ENCODE measurements around the gene ATP13A3.

ATP13A3 gene

GRCh38 chr3:194439881-194440550, 46.8 kb downstream of the ATP13A3 start:
- no peak for DNase-seq (ENCODE audit: low read depth)

DNA sequence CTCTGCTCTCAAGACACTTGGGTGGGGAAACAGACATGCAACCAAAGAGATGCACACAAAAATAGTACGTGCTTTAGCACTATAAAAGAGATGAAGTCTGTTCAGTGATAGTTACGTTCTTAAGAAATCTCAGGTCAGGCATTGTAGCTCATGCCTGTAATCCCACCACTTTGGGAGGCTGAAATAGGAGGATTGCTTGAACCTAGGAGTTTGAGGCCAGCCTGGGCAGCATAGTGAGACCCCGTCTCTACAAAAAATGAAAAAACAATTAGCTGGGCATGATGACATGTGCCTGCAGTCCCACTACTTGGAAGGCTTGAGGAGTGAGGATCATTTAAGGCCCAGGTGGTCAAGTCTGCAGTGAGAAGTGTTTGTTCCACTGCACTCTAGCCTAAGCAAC, 52.3 kb downstream of the ATP13A3 start:
- no peak for DNase-seq (ENCODE audit: low read depth)

DNA sequence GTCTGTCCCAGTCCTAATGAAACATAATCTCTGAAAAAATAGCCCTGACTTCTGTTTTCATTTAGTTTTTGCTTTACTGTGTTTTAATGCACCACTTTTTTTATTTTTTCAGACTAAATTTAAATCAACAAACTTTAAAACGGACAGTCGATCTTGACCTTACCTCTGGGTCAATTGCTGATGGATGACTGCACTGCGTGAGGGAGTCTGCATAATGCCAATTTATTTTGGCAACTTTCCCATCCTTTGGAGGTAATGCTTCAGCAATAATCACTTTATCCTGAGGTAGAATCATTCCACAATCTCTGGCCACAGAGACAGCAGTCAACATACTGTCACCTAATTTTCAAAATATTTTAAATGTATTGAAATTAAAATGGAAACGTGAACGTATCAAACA, 55.2 kb downstream of the ATP13A3 start:
- no peak for DNase-seq (ENCODE audit: low read depth)

- DNase-seq (ENCODE audit: low read depth), result no peak
These were observed 61.4 kb downstream of the ATP13A3 start for GRCh38 chr3:194425399-194425798.

DNA sequence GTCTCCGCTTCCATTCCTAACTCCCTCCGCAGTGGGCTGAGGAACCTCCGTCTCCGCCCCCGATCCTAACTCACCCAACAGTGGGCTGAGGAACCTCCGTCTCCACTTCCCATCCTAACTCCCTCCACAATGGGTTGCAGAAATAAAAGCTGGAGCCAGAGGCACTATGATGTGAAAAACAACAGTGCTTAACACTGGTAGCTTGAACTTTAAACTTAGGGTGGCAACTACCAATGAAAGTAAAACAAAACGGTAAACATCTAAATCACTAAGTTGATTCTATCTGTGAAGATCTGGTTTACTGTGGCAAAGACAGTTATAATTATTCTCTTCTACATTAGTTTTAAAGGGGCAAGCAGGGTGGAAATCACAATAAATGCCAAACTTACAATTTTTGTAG, 61.8 kb downstream of the ATP13A3 start:
- no peak for DNase-seq (ENCODE audit: low read depth)

- no peak for DNase-seq (ENCODE audit: low read depth)
These were observed 62.4 kb downstream of the ATP13A3 start for GRCh38 chr3:194424373-194424772.

DNA sequence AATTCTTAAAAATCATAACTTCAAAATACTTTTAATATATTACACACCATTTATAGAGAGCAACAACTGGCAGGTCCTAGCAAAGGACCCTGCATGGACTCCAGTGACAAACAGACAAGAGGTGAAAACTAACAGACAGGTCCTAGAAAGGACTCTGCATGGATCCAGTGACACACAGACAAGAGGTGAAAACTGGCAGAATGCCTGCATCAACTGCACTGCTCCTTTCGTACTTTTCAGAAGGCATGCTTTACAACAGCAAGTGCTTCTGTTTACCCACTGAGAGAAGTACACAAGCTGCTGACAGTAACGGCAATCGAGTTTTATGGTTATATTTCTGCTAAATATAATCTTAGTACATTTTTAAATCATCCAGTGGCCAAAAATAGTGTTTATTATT, 63.5 kb downstream of the ATP13A3 start:
- DNase-seq (ENCODE audit: low read depth), result no peak

GRCh38 chr3:194422188-194422587, 64.6 kb downstream of the ATP13A3 start:
- no peak for DNase-seq (ENCODE audit: low read depth)

DNA sequence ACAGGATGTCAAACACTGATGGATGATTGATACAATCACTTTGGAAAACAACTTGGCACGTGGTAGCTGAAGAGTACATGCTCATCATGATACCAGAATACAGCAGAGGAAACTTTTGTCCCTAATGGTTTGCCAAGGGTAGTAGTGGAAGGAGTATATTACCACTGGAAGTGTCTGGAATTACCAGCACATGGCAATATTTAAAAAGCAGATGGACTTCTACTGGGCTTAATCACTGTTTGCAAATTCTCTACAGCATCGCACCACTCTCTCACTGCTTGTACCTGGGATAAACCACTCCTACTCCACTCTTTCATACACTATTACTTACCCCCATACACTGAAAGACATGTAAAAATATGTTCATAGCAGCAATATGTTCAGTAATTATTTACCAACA, 68.1 kb downstream of the ATP13A3 start:
- no peak for DNase-seq (ENCODE audit: low read depth)

DNA sequence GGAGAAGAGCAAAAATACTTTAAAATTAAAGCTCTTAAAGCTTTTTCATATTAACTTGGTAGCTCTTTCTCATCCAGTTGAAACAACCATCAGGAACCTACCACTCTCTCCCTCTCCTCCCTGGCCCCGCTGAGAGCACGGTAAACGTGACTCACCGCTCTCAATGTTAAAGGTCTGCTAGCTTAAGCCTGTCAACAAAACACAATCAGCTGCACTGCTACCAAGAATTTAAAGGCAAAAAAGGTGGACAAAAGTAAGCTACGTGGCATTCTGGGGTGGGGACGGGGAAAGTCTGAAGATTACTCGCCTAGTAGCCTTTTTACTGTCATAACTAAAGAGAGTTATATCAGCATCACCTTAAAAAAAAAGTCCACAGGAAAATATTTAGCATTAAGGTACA, 79.4 kb downstream of the ATP13A3 start:
- no peak for DNase-seq (ENCODE audit: low read depth)

DNA sequence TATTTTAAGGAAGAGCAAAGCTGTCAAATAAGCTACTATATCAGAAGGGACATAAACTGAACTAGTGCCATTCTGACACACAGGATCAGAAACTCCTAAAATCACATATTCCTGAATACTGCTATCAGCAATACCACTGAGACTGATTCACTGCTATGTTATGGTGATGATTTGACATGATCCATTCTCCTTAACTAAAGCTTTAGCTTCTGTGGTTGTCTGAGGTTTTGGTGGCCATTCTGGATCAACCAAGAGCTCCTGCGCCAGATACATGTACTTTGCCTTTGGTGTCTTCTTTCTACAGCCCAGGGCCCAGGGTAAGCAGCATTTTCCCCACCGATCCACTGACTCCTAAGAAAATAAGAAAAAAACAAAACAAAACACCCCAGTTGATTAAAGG, 81.0 kb downstream of the ATP13A3 start:
- no peak for DNase-seq (ENCODE audit: low read depth)

- DNase-seq (ENCODE audit: low read depth), result no peak
These were observed 82.2 kb downstream of the ATP13A3 start for GRCh38 chr3:194404365-194405140.

GRCh38 chr3:194401868-194402329, 84.9 kb downstream of the ATP13A3 start:
- DNase-seq (ENCODE audit: low read depth), result no peak

- no peak for DNase-seq (ENCODE audit: low read depth)
These were observed 85.5 kb downstream of the ATP13A3 start for GRCh38 chr3:194401346-194401745.

GRCh38 chr3:194399874-194400411, 86.9 kb downstream of the ATP13A3 start:
- DNase-seq (ENCODE audit: low read depth), result no peak

DNA sequence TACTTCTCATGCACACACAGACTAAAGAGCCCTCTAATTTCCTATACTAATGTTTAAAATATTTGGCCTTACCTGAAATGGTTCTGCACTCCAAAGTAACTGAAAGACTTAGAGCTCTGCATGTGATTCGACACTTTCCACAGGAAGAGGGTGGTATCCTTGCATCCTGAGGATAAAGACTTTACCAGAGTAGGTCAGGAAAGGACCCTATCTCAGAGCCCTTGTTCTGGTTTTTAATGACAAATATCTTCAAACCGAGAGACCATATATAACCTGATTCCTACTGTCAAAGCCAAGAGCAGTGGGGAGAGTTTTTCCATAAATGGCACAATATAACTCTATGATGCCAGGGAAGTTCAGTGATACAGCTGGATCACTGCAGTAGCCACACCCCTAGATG, 87.6 kb downstream of the ATP13A3 start, which contains the start of gene GP5:
GP5 (minus strand) TSS at position 101 of the 400 bp plus-strand sequence. CDS start 984 bp downstream, outside the sequence.
- DNase-seq (ENCODE audit: low read depth), result no peak

- no peak for DNase-seq (ENCODE audit: low read depth)
These were observed 89.0 kb downstream of the ATP13A3 start for GRCh38 chr3:194397757-194398312.

DNA sequence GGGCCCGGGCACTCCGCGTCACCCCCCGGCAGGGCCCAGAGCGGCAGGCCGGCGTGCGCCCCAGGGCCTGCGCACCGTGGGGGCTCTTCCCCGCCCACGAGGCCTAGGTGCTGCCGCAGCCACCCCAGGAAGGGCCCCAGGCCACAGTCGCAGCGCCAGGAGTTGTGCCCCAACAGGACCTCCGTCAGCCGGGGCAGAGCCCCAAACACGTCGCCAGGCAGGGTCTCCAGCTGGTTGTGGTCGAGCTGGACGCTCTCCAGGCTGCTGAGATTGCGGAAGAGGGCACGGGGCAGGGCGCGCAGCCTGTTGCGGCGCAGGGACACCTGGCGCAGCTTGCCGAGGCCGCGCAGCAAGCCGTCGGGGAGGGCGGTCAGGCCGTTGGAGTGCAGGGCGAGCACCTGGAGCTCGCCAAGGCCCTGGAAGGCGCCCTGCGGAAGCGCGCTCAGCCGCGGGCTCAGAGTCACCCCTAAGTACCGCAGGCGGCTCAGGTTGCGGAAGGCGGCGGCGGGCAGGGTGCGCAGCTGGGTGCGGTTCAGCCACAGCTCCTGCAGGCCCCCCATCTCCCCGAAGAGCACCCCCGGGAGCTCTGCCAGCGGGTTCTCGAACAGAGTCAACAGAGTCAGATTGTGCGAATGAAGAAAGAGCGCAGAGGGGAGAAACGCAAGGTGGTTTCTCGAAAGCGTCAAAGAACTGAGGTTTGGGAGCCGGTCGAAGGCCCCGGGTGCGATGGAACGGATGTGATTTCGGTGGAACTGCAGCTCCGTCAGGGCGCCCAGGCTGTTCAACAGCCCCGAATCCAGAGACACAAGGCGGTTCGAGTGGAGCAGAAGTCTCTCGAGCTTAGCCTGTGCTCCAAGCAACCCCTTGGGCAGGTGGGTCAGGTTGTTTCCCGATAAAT, 89.7 kb downstream of the ATP13A3 start:
- no peak for DNase-seq (ENCODE audit: low read depth)

DNA sequence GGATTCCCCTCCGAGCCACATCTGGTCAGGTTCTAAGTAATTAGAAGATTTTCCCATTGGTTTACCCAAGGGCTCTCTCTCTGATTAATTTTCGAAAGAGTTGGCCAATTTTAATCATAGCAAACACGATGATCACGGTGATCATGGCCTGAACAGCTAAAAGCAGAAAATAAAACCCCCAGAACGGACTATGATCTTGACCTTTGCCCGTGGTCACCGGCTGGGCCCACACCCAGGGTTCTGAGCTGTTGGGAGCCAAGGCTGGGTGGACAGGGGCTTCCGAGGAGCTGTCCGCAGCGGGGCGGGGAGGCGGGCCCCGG, 90.3 kb downstream of the ATP13A3 start:
- no peak for DNase-seq (ENCODE audit: low read depth)

- no peak for DNase-seq (ENCODE audit: low read depth)
These were observed 90.8 kb downstream of the ATP13A3 start for GRCh38 chr3:194395778-194396538.

- no peak for DNase-seq (ENCODE audit: low read depth)
These were observed 91.6 kb downstream of the ATP13A3 start for GRCh38 chr3:194395212-194395611.
